K562 (cell line): ENCODE measurements around the gene PGPEP1. TPM values are rescaled to one million over a fixed set of nuclear protein-coding genes. Genes with fewer than 3 reads are reported as not detected.

Experiments
- ATAC-seq: fragments of 200-7000 bp; cut with Tn5 transposase; 3 replicates; pipeline ENCODE4 v1.9.1; 2020; ENCODE audit warnings: moderate library complexity
- BruUV-seq: library from RNA; stranded (reverse); fragments of 400-500 nt; replicated peaks from 2 replicates; lab custom pipeline; 2021; lab: Mats Ljungman, UMichigan
- CTCF ChIA-PET: fragments of 300-600 bp; formaldehyde crosslinking; extraction: SDS; loops from one replicate; lab custom pipeline; 2021; ENCODE audit warnings: low intra/inter-chr PET ratio; lab: Yijun Ruan, JAX
- POLR2A ChIA-PET: fragments of 300-600, 350-650 bp; sonication (Branson Sonifier 250); formaldehyde crosslinking; extraction: SDS; loops from one replicate; lab custom pipeline; 2021; ENCODE audit warnings: antibody characterized with exemption, inconsistent platforms; lab: Yijun Ruan, JAX
- DNase-seq, 4 experiments: peaks; one replicate each; pipeline versions ENCODE4 v3.0.0 to v3.0.0-alpha.2; 2011 to 2018; ENCODE audit warnings: low spot score in 3 of 4, mixed read lengths in 3 of 4; ENCODE audit errors: extremely low read depth in 1 of 4
- FAIRE-seq: peaks from 2 replicates; lab custom pipeline; 2011; peaks lifted over from hg19 to GRCh38; lab: Jason Lieb, UNC
- H2AFZ ChIP-seq: 2 replicates; pipeline ENCODE4 v1.6.0; 2011; ENCODE audit warnings: low read depth, low read length, control low read depth, inconsistent platforms
- H3K27ac ChIP-seq: fragments of 200-600 bp; 3 replicates; pipeline ENCODE4 v1.8.0; 2011; ENCODE audit warnings: low read depth, mild to moderate bottlenecking, control low read depth, inconsistent platforms, low read length, moderate library complexity, mixed read lengths; ENCODE audit errors: extremely low read depth
- H3K27me3 ChIP-seq, 2 experiments: fragments of 300-600 bp in 1 of 2; 2 replicates in 1 of 2; 3 replicates in 1 of 2; pipeline versions ENCODE4 v1.6.0 to v1.8.0; 2011; ENCODE audit warnings: inconsistent platforms in 2 of 2, low read length in 2 of 2, mild to moderate bottlenecking in 1 of 2, mixed read lengths in 1 of 2, moderate library complexity in 1 of 2; ENCODE audit not compliant: control insufficient read depth in 2 of 2, insufficient read depth in 2 of 2
- H3K36me3 ChIP-seq: fragments of 300-600 bp; 3 replicates; pipeline ENCODE4 v1.8.0; 2011; ENCODE audit warnings: mild to moderate bottlenecking, low read length, inconsistent platforms; ENCODE audit not compliant: control insufficient read depth, insufficient read depth
- H3K4me1 ChIP-seq, 2 experiments: fragments of 200-600 bp in 1 of 2; replicated peaks in 1 of 2; 2 replicates in 1 of 2; 3 replicates in 1 of 2; pipeline versions ENCODE4 v1.5.1 to v1.8.0; 2011; ENCODE audit warnings: inconsistent platforms in 2 of 2, low read length in 2 of 2, mild to moderate bottlenecking in 1 of 2, mixed read lengths in 1 of 2, moderate library complexity in 1 of 2; ENCODE audit not compliant: control insufficient read depth in 2 of 2, insufficient read depth in 2 of 2
- H3K4me2 ChIP-seq: 2 replicates; pipeline ENCODE4 v1.6.1; 2011; ENCODE audit warnings: low read length, control low read depth, inconsistent platforms, mixed read lengths; ENCODE audit not compliant: insufficient read depth
- H3K4me3 ChIP-seq: fragments of 200-600 bp; sonication (generic), shearing (Covaris generic); 2 replicates; pipeline ENCODE4 v1.5.1; 2016; ENCODE audit warnings: control low read depth, inconsistent platforms
- H3K79me2 ChIP-seq: fragments of 200-600 bp; 3 replicates; pipeline ENCODE4 v1.8.0; 2011; ENCODE audit warnings: low read length, inconsistent platforms; ENCODE audit not compliant: control insufficient read depth, insufficient read depth
- H3K9ac ChIP-seq, 2 experiments: 2 replicates each; pipeline versions ENCODE4 v1.6.0 to v1.6.1; 2011; ENCODE audit warnings: low read depth in 2 of 2, low read length in 2 of 2, control low read depth in 1 of 2, inconsistent platforms in 1 of 2, mild to moderate bottlenecking in 1 of 2, mixed read lengths in 1 of 2; ENCODE audit not compliant: insufficient read depth in 1 of 2
- H3K9me1 ChIP-seq: one replicate; pipeline ENCODE4 v1.6.0; 2011; ENCODE audit warnings: inconsistent platforms, mild to moderate bottlenecking, low read length, moderate library complexity; ENCODE audit not compliant: control insufficient read depth, insufficient read depth
- H3K9me3 ChIP-seq: replicated peaks from 2 replicates; pipeline ENCODE4 v1.5.1; 2011; ENCODE audit warnings: low read depth, low read length, inconsistent platforms; ENCODE audit not compliant: control insufficient read depth, insufficient read depth
- H4K20me1 ChIP-seq: replicated peaks from 2 replicates; pipeline ENCODE4 v1.6.1; 2011; ENCODE audit warnings: low read length, inconsistent platforms, mixed read lengths; ENCODE audit not compliant: control insufficient read depth, insufficient read depth
- CREBBP ChIP-seq: IDR thresholded peaks from one replicate; pipeline ENCODE4 v1.6.1; 2012; ENCODE audit warnings: low read depth, mild to moderate bottlenecking, control low read depth, inconsistent platforms, low read length
- ETV6 ChIP-seq, 3 experiments: fragments of 150-350 bp in 1 of 3; sonication (generic) in 1 of 3; formaldehyde crosslinking in 1 of 3; IDR thresholded peaks; 2 replicates each; pipeline versions ENCODE4 v1.6.1 to v1.8.0; 2014 to 2022; ENCODE audit warnings: borderline replicate concordance in 2 of 3, low read depth in 2 of 3, antibody characterized with exemption in 1 of 3, low read length in 1 of 3, mild to moderate bottlenecking in 1 of 3, missing genetic modification reagents in 1 of 3
- FOSL1 ChIP-seq: fragments of 200-800 bp; sonication (Bioruptor generic); conservative IDR thresholded peaks from 2 replicates; pipeline ENCODE4 v1.6.1; 2016; ENCODE audit warnings: missing genetic modification characterization, missing compliant biosample characterization
- HDAC1 ChIP-seq, 2 experiments: fragments of 450-650 bp; IDR thresholded peaks; 2 replicates each; pipeline ENCODE4 v1.6.1; 2016 to 2017; ENCODE audit warnings: inconsistent platforms in 1 of 2, mild to moderate bottlenecking in 1 of 2, moderate library complexity in 1 of 2
- NR2C1 ChIP-seq, 2 experiments: fragments of 450-650 bp; IDR thresholded peaks; 2 replicates each; pipeline ENCODE4 v1.6.1; 2017; ENCODE audit warnings: mild to moderate bottlenecking in 2 of 2, antibody characterized with exemption in 1 of 2, inconsistent platforms in 1 of 2, missing compliant biosample characterization in 1 of 2, missing genetic modification characterization in 1 of 2
- TAF15 ChIP-seq: fragments of 200-400 bp; formaldehyde crosslinking; IDR thresholded peaks from 2 replicates; pipeline ENCODE4 v1.6.1; 2017; ENCODE audit warnings: mild to moderate bottlenecking, low read depth, low read length, moderate library complexity
- UBTF ChIP-seq, 2 experiments: IDR thresholded peaks; 2 replicates each; pipeline ENCODE4 v1.6.1; 2012; ENCODE audit warnings: improper control_type of control experiment in 2 of 2, low read depth in 2 of 2, low read length in 2 of 2, borderline replicate concordance in 1 of 2
- ZNF311 ChIP-seq: fragments of 250-450 bp; sonication (Bioruptor Pico); IDR thresholded peaks from 2 replicates; pipeline ENCODE4 v1.4.0; 2020; ENCODE audit warnings: mild to moderate bottlenecking, moderate library complexity
- WGBS: fragments of 100-300 bp; shearing (Covaris generic); methylation state at CpG from one replicate; pipeline ENCODE4 v1.1.6; 2016; ENCODE audit warnings: low coverage, mixed read lengths; ENCODE audit not compliant: insufficient coverage; ENCODE audit errors: missing lambda C conversion rate; 5-methylcytosine and 5-hydroxymethylcytosine counted together
- in situ Hi-C: fragments of 300-500 bp; cut with MboI; formaldehyde crosslinking; loops from 4 replicates; pipeline ENCODE4 v1.15.0; 2018; ENCODE audit warnings: inconsistent platforms, mixed read lengths
- intact Hi-C: fragments of 100-400 bp; cut with micrococcal nuclease; formaldehyde crosslinking; loops from 2 replicates; pipeline ENCODE4 v1.14.2; 2022
- polyA plus RNA-seq, 8 experiments: library from polyadenylated mRNA; depleted of rRNA in 4 of 8; stranded (reverse) in 5 of 8; unstranded in 3 of 8; fragments of >200 nt; fragmentation: Nextera tagmentation in 2 of 8; fragmentation: Illumina TruSeq in 1 of 8; extraction: Ambion mirVana in 2 of 8; extraction: Trizol in 1 of 8; gene quantifications; 2 replicates each; pipeline versions ENCODE4 v1.2.1 to v1.2.3, GENCODE V29; 2011 to 2014; ENCODE audit warnings: inconsistent platforms in 1 of 8, missing spikeins in 1 of 8
- total RNA-seq, 7 experiments: library from RNA; depleted of rRNA in 6 of 7; stranded (reverse); fragments of >200 nt in 6 of 7; fragmentation: Illumina TruSeq in 2 of 7; extraction: Trizol in 2 of 7; gene quantifications; 2 replicates each; pipeline versions ENCODE4 v1.2.1 to v1.2.3, GENCODE V29; 2011 to 2021; ENCODE audit warnings: low replicate concordance in 1 of 7
- TF ChIP-seq, protein P1 (sequence below): fragments of 450-650 bp; IDR thresholded peaks from 2 replicates; pipeline ENCODE4 v1.6.1; 2016; ENCODE audit warnings: mild to moderate bottlenecking

Gene PGPEP1
- total and polyA plus RNA-seq, 9 of the 15 experiments (the other 6 are each of a cell fraction or from before 2014, with no cell fraction given): 10.0 to 69.6 (median 33.5) TPM

DNA sequence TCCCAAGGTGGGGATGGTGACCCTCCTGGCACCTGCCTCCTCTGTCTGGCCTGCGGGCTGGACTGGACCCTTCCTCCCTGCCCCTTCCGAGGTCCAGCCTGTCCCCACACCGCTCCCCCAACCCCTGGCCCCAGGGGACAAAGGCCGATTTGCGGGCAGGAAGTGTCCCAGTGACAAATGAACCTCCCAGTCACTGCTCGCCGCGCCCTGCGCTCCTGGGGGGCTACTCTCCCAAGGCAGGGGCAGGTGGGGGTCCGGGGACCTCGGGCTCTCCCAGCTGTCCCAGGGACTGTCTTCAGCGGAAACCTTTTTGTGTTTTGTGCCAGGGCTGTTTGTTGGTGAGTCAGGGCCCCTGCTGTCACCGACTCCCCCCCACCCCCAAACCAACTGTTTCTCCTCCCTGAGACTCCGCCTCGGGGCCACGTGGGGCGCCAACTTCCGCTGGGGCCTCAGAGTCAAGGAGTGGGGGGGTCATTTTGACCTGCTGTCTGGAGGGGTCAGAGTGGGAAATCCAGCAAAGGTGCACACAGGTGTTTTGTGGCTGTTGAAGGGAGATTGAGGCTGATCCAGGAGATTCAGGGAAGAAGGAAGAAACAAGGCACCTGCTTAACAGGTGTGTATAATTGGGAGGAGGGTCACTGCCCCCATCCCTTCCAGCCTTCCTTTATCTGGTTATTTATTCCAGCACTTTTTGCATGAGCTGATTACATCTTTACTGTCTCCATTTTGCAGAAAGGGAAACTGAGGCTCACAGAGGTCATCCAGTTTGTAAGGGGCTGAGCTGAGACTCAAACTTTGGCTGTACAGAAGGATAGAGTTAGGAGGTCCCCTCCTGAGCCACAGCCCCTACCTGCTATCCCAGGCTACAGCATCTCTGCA is 831 bp downstream of the PGPEP1 start:
- BruUV-seq: TSS peak; percentile 59
- in situ Hi-C loops: loop anchor here (5.0 kb wide), 1 partner anchor 66 kb away; no protein-coding TSS in a partner anchor
- no peak for TF ChIP-seq ZNF311 (CRISPR knock-in tag)
- TF ChIP-seq TAF15: no peak
- TF ChIP-seq, protein P1, sequence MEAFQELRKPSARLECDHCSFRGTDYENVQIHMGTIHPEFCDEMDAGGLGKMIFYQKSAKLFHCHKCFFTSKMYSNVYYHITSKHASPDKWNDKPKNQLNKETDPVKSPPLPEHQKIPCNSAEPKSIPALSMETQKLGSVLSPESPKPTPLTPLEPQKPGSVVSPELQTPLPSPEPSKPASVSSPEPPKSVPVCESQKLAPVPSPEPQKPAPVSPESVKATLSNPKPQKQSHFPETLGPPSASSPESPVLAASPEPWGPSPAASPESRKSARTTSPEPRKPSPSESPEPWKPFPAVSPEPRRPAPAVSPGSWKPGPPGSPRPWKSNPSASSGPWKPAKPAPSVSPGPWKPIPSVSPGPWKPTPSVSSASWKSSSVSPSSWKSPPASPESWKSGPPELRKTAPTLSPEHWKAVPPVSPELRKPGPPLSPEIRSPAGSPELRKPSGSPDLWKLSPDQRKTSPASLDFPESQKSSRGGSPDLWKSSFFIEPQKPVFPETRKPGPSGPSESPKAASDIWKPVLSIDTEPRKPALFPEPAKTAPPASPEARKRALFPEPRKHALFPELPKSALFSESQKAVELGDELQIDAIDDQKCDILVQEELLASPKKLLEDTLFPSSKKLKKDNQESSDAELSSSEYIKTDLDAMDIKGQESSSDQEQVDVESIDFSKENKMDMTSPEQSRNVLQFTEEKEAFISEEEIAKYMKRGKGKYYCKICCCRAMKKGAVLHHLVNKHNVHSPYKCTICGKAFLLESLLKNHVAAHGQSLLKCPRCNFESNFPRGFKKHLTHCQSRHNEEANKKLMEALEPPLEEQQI: no peak
- TF ChIP-seq HDAC1 (IDR thresholded peaks at IDR 0.05): peak in 1 of 2 experiments; percentile 85; a peak in 2 of 4 replicates
- TF ChIP-seq CREBBP: no peak
- TF ChIP-seq FOSL1 (tag): peak; percentile 70
- no peak for TF ChIP-seq UBTF (IDR thresholded peaks at IDR 0.05; ENCODE audit: borderline replicate concordance in 1 of 2, low read depth in 2 of 2, low read length in 2 of 2)
- peak; percentile 53; the same call in 1 of the 2 replicates for TF ChIP-seq NR2C1 (IDR thresholded peaks at IDR 0.05)
- TF ChIP-seq NR2C1 (tag; IDR thresholded peaks at IDR 0.05): no peak; the same call in 1 of the 2 replicates
- TF ChIP-seq ETV6 (IDR thresholded peaks at IDR 0.05; ENCODE audit: borderline replicate concordance in 1 of 2, low read depth in 2 of 2, low read length in 1 of 2): no peak
- TF ChIP-seq ETV6 (CRISPR knock-in tag; IDR thresholded peaks at IDR 0.05; ENCODE audit: borderline replicate concordance): no peak

More for the DNA sequence above, 831 bp downstream of the PGPEP1 start:
- peak overlapping the region; percentile 93 for H3K4me2 ChIP-seq
- CTCF ChIA-PET: interaction anchor here (0.6 to 0.8 kb wide), 3 partner anchors 19 to 282 kb away, joined by 3 to 4 read pairs (median 3); partner anchors contain the start of gene LSM4
- H3K79me2 ChIP-seq: peaks cover 29% of the 10 kb centered on the region
- H3K36me3 ChIP-seq: peaks cover 37% of the 10 kb centered on the region
- no peaks in the 10 kb centered on the region for H3K9me1 ChIP-seq
- DNase-seq (peak; percentile 80 to 91 (median 86)), FAIRE-seq (peak; percentile 71), ATAC-seq (peak; percentile 89)
- H3K4me3 ChIP-seq: peak overlapping the region; percentile 97
- no peaks in the 10 kb centered on the region for H4K20me1 ChIP-seq
- intact Hi-C loops: loop anchor here (2.0 kb wide), 1 partner anchor 68 kb away; no protein-coding TSS in a partner anchor
- no peaks in the 10 kb centered on the region for H3K27me3 ChIP-seq
- peaks cover 9 to 36% of the 10 kb centered on the region in 2 experiments; a peak in 4 of 5 replicates for H3K4me1 ChIP-seq
- peak overlapping the region; percentile 92 for H3K27ac ChIP-seq
- H3K9me3 ChIP-seq: no peaks in the 10 kb centered on the region
- H2AFZ ChIP-seq: peak overlapping the region; percentile 84
- 0% methylated on average over 14 of the region's 18 CpGs for WGBS
- H3K9ac ChIP-seq: peak overlapping the region; percentile 83 to 91
- POLR2A ChIA-PET: interaction anchor here (1.5 to 7.9 kb wide), 6 partner anchors 18 to 61 kb away, joined by 3 to 106 read pairs (median 10); partner anchors contain the start of genes GDF15 and JUND
